Thymus (tissue), 11 donors: ENCODE data around the gene ZNF844. TPM values are rescaled to one million over a fixed set of nuclear protein-coding genes. Genes with fewer than 3 reads are reported as not detected.
"Not testable (repeated sequence)": the region's sequence is repeated elsewhere in the genome, so short reads cannot be mapped to it uniquely, and the experiment has no call there.

Experiments
- DNase-seq, 9 donors: peaks; one replicate each; pipeline ENCODE4 v3.0.0-alpha.2; 2013; ENCODE audit warnings: low spot score in 9 of 9, low read depth in 6 of 9, missing footprints in 1 of 9
- H3K27ac ChIP-seq, 2 donors: one replicate each; pipeline ENCODE4 v1.5.1; 2013; ENCODE audit warnings: control low read depth in 1 of 2, low read depth in 1 of 2, low read length in 1 of 2, mild to moderate bottlenecking in 1 of 2, moderate library complexity in 1 of 2
- H3K27me3 ChIP-seq, 2 donors: one replicate each; pipeline ENCODE4 v1.5.1; 2013; ENCODE audit warnings: low read length in 1 of 2; ENCODE audit not compliant: control insufficient read depth in 2 of 2, insufficient read depth in 1 of 2
- H3K36me3 ChIP-seq, 2 donors: one replicate each; pipeline ENCODE4 v1.5.1; 2013; ENCODE audit warnings: low read length in 1 of 2, mild to moderate bottlenecking in 1 of 2, moderate library complexity in 1 of 2; ENCODE audit not compliant: control insufficient read depth in 2 of 2, insufficient read depth in 2 of 2
- H3K4me1 ChIP-seq, 2 donors: one replicate each; pipeline ENCODE4 v1.5.1; 2013; ENCODE audit warnings: low read length in 2 of 2; ENCODE audit not compliant: control insufficient read depth in 2 of 2, insufficient read depth in 2 of 2
- H3K4me3 ChIP-seq, 2 donors: one replicate each; pipeline ENCODE4 v1.5.1; 2013; ENCODE audit warnings: low read length in 2 of 2, control low read depth in 1 of 2, mild to moderate bottlenecking in 1 of 2
- H3K9me3 ChIP-seq, 2 donors: one replicate each; pipeline ENCODE4 v1.5.1; 2013; ENCODE audit warnings: low read length in 1 of 2, mild to moderate bottlenecking in 1 of 2; ENCODE audit not compliant: control insufficient read depth in 2 of 2, insufficient read depth in 1 of 2
- whole genome bisulfite sequencing: extraction: QIAGEN DNeasy Blood & Tissue Kit; methylation state at CpG from one replicate; pipeline ENCODE4 v1.1.7; 2013; 5-methylcytosine and 5-hydroxymethylcytosine counted together
- polyA plus RNA-seq: library from polyadenylated mRNA; stranded (reverse); fragments of 200-250 nt; gene quantifications from one replicate; pipeline ENCODE4 v1.2.3, GENCODE V29; 2013
- total RNA-seq: library from RNA; stranded (reverse); fragments of 120-200 nt; gene quantifications from one replicate; pipeline ENCODE4 v1.2.4, GENCODE V29; 2013
- donor health status: healthy.

ZNF844 gene
- total and polyA plus RNA-seq, 2 donors: 4.6 to 7.0 TPM

GRCh38 chr19:12043752-12044422 is 20.6 kb upstream of the ZNF844 start:
- H3K4me3 ChIP-seq: no peak overlapping the region
- H3K27me3 ChIP-seq: no peaks in the 10 kb centered on the region
- H3K9me3 ChIP-seq: peaks cover 10 to 29% of the 10 kb centered on the region in 2 donors
- peaks cover 0 to 5% of the 10 kb centered on the region in 2 donors for H3K36me3 ChIP-seq
- no peaks in the 10 kb centered on the region for H3K4me1 ChIP-seq
- 98% methylated on average over 5 of the region's 5 CpGs for WGBS
- DNase-seq: no peak
- no peak overlapping the region for H3K27ac ChIP-seq

GRCh38 chr19:12047868-12048267 is 16.7 kb upstream of the ZNF844 start:
- Histone ChIP-seq H3K4me3 (no peak overlapping the region), H3K9me3 (peaks cover 9 to 18% of the 10 kb centered on the region in 2 donors), H3K27me3 (peaks cover 0 to 15% of the 10 kb centered on the region in 2 donors), H3K4me1 (peaks cover 10% of the 10 kb centered on the region in 2 donors), H3K27ac (no peak overlapping the region), H3K36me3 (peaks cover 0 to 2% of the 10 kb centered on the region in 2 donors)
- no peak for DNase-seq
- WGBS: 100% methylated on average over 2 of the region's 2 CpGs

GRCh38 chr19:12052091-12052496 is 12.4 kb upstream of the ZNF844 start:
- DNase-seq: peak in 1 of 9 donors; percentile 28
- H3K36me3 ChIP-seq: no peaks in the 10 kb centered on the region
- 2% methylated on average over 14 of the region's 14 CpGs for WGBS
- peaks cover 12 to 15% of the 10 kb centered on the region in 2 donors for H3K4me1 ChIP-seq
- peaks cover 3 to 34% of the 10 kb centered on the region in 2 donors for H3K27me3 ChIP-seq
- peaks cover 0 to 10% of the 10 kb centered on the region in 2 donors for H3K9me3 ChIP-seq
- H3K4me3 ChIP-seq: peak overlapping the region; percentile 49 to 51
- H3K27ac ChIP-seq: no peak overlapping the region

GRCh38 chr19:12052497-12053169 is 11.9 kb upstream of the ZNF844 start, which contains the start of gene ZNF878:
Gene ZNF878, minus strand, starts transcription at chr19:12052961. Its CDS starts 160 bp downstream, at chr19:12052801.
- no peaks in the 10 kb centered on the region for H3K36me3 ChIP-seq
- peaks cover 12 to 15% of the 10 kb centered on the region in 2 donors for H3K4me1 ChIP-seq
- peaks cover 0 to 10% of the 10 kb centered on the region in 2 donors for H3K9me3 ChIP-seq
- no peak within 1 kb of the TSS for H3K27ac ChIP-seq
- under 1% methylated on average over 46 of the region's 46 CpGs for WGBS
- peak in 8 of 9 donors; percentile 50 to 80 (median 64) for DNase-seq
- peak within 1 kb of the TSS; percentile 49 to 51 for H3K4me3 ChIP-seq
- peaks cover 3 to 34% of the 10 kb centered on the region in 2 donors for H3K27me3 ChIP-seq

- Histone ChIP-seq H3K27me3 (peaks cover 3 to 34% of the 10 kb centered on the region in 2 donors), H3K27ac (no peak overlapping the region), H3K36me3 (no peaks in the 10 kb centered on the region), H3K9me3 (no peaks in the 10 kb centered on the region), H3K4me1 (peaks cover 12 to 21% of the 10 kb centered on the region in 2 donors), H3K4me3 (no peak overlapping the region)
- no peak for DNase-seq
- WGBS: 93% methylated on average over 5 of the region's 5 CpGs
These were observed 8.7 kb upstream of the ZNF844 start for GRCh38 chr19:12055784-12056183.

- Histone ChIP-seq H3K4me1 (no peaks in the 10 kb centered on the region), H3K4me3 (no peak overlapping the region), H3K9me3 (peaks cover 19 to 41% of the 10 kb centered on the region in 2 donors), H3K36me3 (peaks cover 24 to 27% of the 10 kb centered on the region in 2 donors), H3K27ac (no peak overlapping the region), H3K27me3 (no peaks in the 10 kb centered on the region)
- DNase-seq: no peak
- WGBS: over 99% methylated on average over 3 of the region's 3 CpGs
These were observed 11.1 kb downstream of the ZNF844 start for GRCh38 chr19:12075538-12076139.

- not testable (repeated sequence) for H3K4me1 ChIP-seq, DNase-seq, H3K27ac ChIP-seq, H3K27me3 ChIP-seq, H3K4me3 ChIP-seq
- peaks cover 19 to 43% of the 10 kb centered on the region in 2 donors for H3K9me3 ChIP-seq
- peaks cover 24 to 27% of the 10 kb centered on the region in 2 donors for H3K36me3 ChIP-seq
- WGBS: over 99% methylated on average over 3 of the region's 3 CpGs
These were observed 11.8 kb downstream of the ZNF844 start for GRCh38 chr19:12076331-12076730.

- Histone ChIP-seq H3K9me3 (peaks cover 19 to 43% of the 10 kb centered on the region in 2 donors), H3K27ac (no peak overlapping the region), H3K4me3 (no peak overlapping the region), H3K27me3 (no peaks in the 10 kb centered on the region), H3K36me3 (peaks cover 24 to 27% of the 10 kb centered on the region in 2 donors), H3K4me1 (no peaks in the 10 kb centered on the region)
- WGBS: 84% methylated on average over 3 of the region's 3 CpGs
- no peak for DNase-seq
These were observed 12.8 kb downstream of the ZNF844 start for GRCh38 chr19:12077375-12077774.

- not testable (repeated sequence) for H3K36me3 ChIP-seq, H3K4me3 ChIP-seq, H3K27ac ChIP-seq, DNase-seq, H3K4me1 ChIP-seq, H3K27me3 ChIP-seq
- 97% methylated on average over 6 of the region's 6 CpGs for WGBS
- peaks cover 2 to 30% of the 10 kb centered on the region in 2 donors for H3K9me3 ChIP-seq
These were observed 18.8 kb downstream of the ZNF844 start for GRCh38 chr19:12083336-12083735.
